ENCODE data around the gene CORO2A.
"Not testable (repeated sequence)": the region's sequence is repeated elsewhere in the genome, so short reads cannot be mapped to it uniquely, and the experiment has no call there.

CORO2A gene

DNA sequence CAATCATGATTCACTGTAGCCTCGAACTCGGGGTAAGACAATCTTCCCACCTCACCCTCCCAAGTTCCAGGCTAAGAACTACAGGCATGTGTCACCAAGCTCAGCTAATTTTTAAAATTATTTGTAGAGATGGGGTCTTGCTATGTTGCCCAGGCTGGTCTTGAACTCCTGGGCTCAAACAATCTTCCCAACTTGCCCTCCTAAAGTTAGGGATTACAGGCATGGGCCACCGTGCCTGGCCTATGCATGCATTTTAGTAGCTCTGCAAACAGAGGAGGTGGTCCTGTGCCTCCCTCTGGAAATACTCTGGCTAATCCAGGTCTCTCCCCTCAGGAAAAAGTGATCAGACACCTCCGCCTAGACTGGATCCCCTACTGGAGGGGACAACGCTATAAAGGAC is 51.9 kb downstream of the CORO2A start:
- no peak for DNase-seq (ENCODE audit: low read depth in 2 of 2)

DNA sequence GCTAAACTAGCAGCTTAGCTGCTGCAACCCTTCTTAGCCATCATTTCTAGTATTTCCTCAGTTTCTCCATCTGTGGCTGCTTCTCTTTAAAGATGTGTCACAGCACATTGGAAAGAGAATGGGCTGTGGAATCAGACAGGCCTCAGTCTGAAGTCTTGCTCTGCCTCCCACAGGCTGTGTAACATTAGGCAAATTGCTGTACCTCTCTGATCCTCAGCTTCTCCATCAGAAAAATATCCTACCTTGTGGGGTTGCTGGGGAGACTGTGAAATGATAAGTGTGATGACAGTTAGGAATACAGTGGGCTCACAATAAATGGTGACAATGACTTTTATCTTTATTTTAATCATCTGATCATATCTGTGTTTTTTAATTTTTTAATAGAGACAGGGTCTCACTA is 55.9 kb downstream of the CORO2A start:
- DNase-seq (ENCODE audit: low read depth in 2 of 2): no peak

- no peak for DNase-seq (ENCODE audit: low read depth in 2 of 2)
These were observed 56.5 kb downstream of the CORO2A start for GRCh38 chr9:98135938-98136337.

- no peak for DNase-seq (ENCODE audit: low read depth in 2 of 2)
These were observed 56.9 kb downstream of the CORO2A start for GRCh38 chr9:98135558-98135934.

DNA sequence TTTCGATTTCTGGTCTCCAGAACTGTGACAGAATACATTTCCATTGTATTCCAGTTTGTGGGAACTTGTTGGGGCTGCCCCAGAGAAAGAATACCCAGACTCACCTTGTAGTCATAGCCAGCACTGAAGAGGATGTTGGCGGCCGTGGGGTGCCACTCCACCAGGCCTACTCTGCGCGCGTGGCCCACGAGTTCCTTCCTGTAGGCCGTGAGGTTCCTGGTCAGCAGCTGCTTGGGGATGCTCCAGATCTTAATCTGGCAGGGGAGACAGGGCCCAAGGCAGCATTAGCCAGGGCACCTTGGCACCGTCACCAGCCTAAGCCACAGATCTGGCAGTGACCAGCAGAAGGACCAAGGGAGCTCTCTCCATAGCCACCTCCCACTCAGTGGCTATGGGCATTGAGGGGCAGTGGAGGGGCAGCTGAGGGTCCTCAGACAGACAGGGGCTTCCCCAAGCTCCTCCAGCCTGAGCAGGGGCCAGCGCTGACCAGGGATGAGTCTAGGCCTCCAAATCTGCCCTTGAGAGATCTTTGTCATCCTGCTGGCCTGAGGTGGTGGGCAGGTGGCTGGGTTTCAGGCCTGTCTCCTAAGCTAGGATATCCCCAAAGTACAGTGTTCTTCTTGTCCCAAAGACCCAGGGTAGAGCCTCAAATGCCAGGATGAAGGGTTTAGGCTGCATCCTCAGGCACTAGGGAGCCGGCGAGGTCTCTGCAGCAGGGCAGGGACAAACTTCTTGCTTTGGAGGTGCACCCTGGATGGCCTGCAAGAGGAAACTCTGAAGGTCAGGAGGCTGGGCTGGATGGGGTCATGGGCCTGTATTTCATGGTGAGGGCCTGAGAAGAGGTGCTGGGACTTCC is 57.5 kb downstream of the CORO2A start:
- no peak for DNase-seq (ENCODE audit: low read depth in 2 of 2)

- no peak for DNase-seq (ENCODE audit: low read depth in 2 of 2)
These were observed 59.4 kb downstream of the CORO2A start for GRCh38 chr9:98132806-98133631.

- DNase-seq (ENCODE audit: low read depth in 2 of 2): no peak
These were observed 60.3 kb downstream of the CORO2A start for GRCh38 chr9:98132158-98132557.

- no peak for DNase-seq (ENCODE audit: low read depth in 2 of 2)
These were observed 61.7 kb downstream of the CORO2A start for GRCh38 chr9:98130576-98131228.

DNA sequence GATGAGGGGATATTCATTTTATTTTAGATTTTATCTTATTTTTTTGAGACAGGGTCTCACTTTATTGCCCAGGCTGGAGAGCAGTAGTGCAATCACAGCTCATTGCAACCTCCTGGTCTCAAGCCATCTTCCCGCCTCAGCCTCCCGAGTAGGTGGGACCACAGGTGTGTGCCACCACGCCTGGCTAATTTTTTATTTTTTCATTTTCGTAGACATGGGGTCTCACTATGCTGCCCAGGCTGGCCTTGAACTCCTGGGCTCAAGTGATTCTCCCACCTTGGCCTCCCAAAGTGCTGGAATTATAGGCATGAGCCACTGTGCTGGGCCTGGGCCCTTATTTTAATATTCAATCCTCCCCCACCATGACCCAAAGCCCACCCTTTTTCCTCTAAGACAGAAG is 62.4 kb downstream of the CORO2A start:
- DNase-seq (ENCODE audit: low read depth in 2 of 2): not testable (repeated sequence)

- no peak for DNase-seq (ENCODE audit: low read depth in 2 of 2)
These were observed 63.0 kb downstream of the CORO2A start for GRCh38 chr9:98129451-98129881.

GRCh38 chr9:98128316-98128715 is 64.1 kb downstream of the CORO2A start:
- DNase-seq (ENCODE audit: low read depth in 2 of 2): no peak

DNA sequence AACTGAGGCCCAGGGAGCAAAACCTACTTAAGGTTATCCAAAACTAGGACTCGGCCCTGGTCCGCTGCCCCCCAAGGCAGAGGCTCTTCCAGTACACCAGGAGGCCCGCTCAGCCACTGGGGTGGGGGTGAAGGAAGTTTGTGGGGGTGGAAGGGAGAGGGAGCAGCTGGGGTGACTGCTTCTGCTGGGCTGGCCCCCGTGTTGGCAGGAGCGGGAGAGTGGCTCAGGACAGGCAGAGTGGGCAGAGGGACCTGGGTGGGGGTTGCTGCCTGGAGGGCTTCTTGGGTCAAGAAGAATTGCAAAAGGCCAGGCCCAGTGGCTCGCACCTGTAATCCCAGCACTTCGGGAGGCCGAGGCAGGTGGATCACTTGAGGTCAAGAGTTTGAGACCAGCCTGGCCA is 65.2 kb downstream of the CORO2A start:
- no peak for DNase-seq (ENCODE audit: low read depth in 2 of 2)

GRCh38 chr9:98124637-98125426 is 67.6 kb downstream of the CORO2A start:
- no peak for DNase-seq (ENCODE audit: low read depth in 2 of 2)

- not testable (repeated sequence) for DNase-seq (ENCODE audit: low read depth in 2 of 2)
These were observed 68.3 kb downstream of the CORO2A start for GRCh38 chr9:98124091-98124490.

DNA sequence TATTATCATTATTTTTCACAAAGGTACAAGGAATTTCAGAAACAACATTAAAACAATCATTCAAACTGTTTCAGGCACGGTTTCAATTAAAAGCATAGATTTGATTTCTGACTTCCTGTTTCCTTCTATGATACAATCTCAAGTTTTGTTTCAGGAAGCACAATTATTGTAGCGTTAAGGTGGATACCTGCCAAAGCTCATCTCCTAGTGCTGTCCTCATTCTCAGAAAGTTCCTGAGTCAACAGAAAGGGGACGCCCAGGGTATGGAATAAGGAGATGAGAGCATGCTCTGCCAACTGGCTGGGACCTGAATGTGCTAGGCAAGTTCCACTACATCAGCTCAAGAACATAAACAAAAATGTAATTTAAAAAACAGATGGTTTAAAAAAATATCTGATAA is 71.4 kb downstream of the CORO2A start:
- no peak for DNase-seq (ENCODE audit: low read depth in 2 of 2)

- DNase-seq (ENCODE audit: low read depth in 2 of 2): no peak
These were observed 72.0 kb downstream of the CORO2A start for GRCh38 chr9:98120476-98120875.

GRCh38 chr9:98118640-98119601 is 73.5 kb downstream of the CORO2A start, which contains the start of gene TRIM14:
TSS of gene TRIM14 (minus strand) at chr9:98119222. CDS start at chr9:98119188, 34 bp downstream.
- DNase-seq (ENCODE audit: low read depth in 2 of 2): peak; percentile 17 to 20

- peak; percentile 3 to 4 for DNase-seq (ENCODE audit: low read depth in 2 of 2)
These were observed 74.3 kb downstream of the CORO2A start for GRCh38 chr9:98117984-98118639.

- DNase-seq (ENCODE audit: low read depth in 2 of 2): not testable (repeated sequence)
These were observed 75.3 kb downstream of the CORO2A start for GRCh38 chr9:98117097-98117496.

- DNase-seq (ENCODE audit: low read depth in 2 of 2): no peak
These were observed 83.4 kb downstream of the CORO2A start for GRCh38 chr9:98109052-98109451.

All from fibroblast of skin of left quadriceps (primary cell).